Large intestine (tissue), 3 donors: ENCODE results near the gene ALLC. TPM values are rescaled to one million over a fixed set of nuclear protein-coding genes. Genes with fewer than 3 reads are reported as not detected.
"Not testable (repeated sequence)": the region's sequence is repeated elsewhere in the genome, so short reads cannot be mapped to it uniquely, and the experiment has no call there.

Experiments
- DNase-seq, 2 donors: peaks; one replicate each; pipeline versions ENCODE4 v3.0.0 to v3.0.0-alpha.2; 2013
- H3K27ac ChIP-seq: one replicate; pipeline ENCODE4 v1.5.1; 2013; ENCODE audit warnings: low read length
- H3K27me3 ChIP-seq: 2 replicates; pipeline ENCODE4 v1.6.1; 2013; ENCODE audit warnings: low read length; ENCODE audit not compliant: control insufficient read depth, insufficient read depth
- H3K36me3 ChIP-seq: 2 replicates; pipeline ENCODE4 v1.6.1; 2013; ENCODE audit warnings: low read length; ENCODE audit not compliant: control insufficient read depth, insufficient read depth
- H3K4me1 ChIP-seq: one replicate; pipeline ENCODE4 v1.6.1; 2013; ENCODE audit warnings: low read length; ENCODE audit not compliant: control insufficient read depth, insufficient read depth
- H3K4me3 ChIP-seq: one replicate; pipeline ENCODE4 v1.5.1; 2013; ENCODE audit warnings: low read length
- H3K9me3 ChIP-seq: one replicate; pipeline ENCODE4 v1.6.1; 2013; ENCODE audit warnings: mild to moderate bottlenecking, low read depth, low read length, moderate library complexity; ENCODE audit not compliant: control insufficient read depth
- WGBS: methylation state at CpG from one replicate; pipeline ENCODE4 v1.1.5; 2013; ENCODE audit warnings: low lambda C conversion rate; ENCODE audit not compliant: insufficient coverage; 5-methylcytosine and 5-hydroxymethylcytosine counted together
- polyA plus RNA-seq: library from polyadenylated mRNA; unstranded; fragments of 120-200 nt; gene quantifications from one replicate; pipeline ENCODE4 v1.2.1, GENCODE V29; 2013

The ALLC gene
- polyA plus RNA-seq, 1 donor, result not detected

DNA sequence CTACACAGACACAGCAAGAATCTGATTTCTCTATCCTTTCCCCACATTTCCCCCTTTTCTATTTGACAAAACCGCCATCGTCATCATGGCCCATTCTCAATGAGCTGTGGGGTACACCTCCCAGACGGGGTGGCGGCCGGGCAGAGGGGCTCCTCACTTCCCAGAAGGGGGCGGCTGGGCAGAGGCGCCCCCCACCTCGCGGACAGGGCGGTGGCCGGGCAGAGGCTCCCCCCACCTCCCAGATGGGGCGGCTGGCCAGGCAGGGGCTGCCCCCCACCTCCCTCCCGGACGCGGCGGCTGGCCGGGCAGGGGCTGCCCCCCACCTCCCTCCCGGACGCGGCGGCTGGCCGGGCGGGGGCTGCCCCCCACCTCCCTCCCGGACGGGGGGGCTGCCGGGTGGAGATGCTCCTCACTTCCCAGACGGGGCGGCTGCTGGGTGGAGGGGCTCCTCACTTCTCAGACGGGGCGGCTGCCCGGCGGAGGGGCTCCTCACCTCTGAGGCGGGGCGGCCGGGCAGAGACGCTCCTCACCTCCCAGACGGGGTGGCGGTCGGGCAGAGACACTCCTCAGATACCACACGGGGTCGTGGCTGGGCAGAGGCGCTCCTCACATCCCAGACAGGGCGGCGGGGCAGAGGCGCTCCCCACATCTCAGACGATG lies 42.3 kb upstream of the ALLC start:
- no CpG with 5 or more reads among the region's 46 CpGs for WGBS
- not testable (repeated sequence) for H3K27me3 ChIP-seq, H3K36me3 ChIP-seq, H3K4me1 ChIP-seq, DNase-seq, H3K4me3 ChIP-seq, H3K27ac ChIP-seq
- H3K9me3 ChIP-seq, result peaks cover 21% of the 10 kb centered on the region

DNA sequence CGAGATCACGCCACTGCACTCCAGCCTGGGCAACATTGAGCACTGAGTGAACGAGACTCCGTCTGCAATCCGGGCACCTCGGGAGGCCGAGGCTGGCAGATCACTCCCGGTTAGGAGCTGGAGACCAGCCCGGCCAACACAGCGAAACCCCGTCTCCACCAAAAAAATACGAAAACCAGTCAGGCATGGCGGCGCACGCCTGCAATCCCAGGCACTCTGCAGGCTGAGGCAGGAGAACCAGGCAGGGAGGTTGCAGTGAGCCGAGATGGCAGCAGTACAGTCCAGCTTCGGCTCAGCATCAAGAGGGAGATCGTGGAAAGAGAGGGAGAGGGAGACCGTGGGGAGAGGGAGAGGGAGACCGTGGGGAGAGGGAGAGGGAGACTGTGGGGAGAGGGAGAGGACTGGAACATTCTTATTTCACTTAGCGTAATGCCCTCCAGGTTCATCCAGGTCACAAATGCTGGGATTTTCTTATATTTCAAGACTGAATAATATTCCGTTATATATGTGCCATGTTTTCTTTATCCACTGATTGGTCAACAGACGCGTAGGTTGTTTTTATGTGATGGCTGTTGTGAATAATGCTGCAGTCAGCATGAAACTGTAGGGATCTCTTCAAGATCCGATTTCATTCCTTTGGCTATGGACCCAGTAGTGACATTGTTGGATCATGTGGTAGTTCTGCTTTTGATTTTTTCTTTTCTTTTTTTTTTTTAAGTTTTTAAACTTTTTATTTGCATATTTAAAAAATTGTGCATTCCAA lies 41.4 kb upstream of the ALLC start:
- 100% methylated on average over 1 of the region's 25 CpGs for WGBS
- not testable (repeated sequence) for H3K27me3 ChIP-seq, H3K4me3 ChIP-seq, H3K36me3 ChIP-seq, DNase-seq, H3K4me1 ChIP-seq, H3K27ac ChIP-seq
- peaks cover 21% of the 10 kb centered on the region for H3K9me3 ChIP-seq

DNA sequence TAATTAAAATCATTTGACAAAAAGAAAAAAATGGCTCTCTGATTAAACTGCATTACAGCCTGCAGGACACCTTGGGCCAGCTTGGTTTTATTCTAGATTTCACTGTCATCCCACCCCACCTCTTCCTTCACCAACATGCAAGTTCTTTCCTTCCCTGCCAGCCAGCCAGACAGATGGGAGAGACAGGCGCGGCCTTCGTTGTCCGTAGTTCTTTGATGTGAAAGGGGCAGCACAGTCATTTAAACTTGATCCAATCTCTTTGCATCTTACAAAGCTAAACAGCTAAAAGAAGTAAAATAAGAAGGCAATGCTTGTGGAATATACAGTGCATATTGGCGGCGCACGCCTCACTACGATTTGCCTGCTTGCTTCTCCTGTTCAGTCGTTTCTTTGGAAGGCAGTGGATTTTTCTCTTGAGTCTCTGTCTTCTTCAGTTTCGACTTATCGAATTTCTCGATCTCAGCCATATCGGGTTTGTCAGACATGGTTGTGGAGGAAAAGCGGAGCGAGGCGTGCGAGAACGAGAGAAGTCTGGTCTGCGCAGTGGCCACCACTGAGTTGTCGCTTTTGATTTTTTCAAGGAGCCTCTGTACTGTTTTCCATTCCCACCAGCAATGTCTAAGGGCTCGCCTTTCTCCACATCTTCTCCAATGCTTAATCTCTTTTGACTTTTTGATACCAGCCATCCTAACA lies 40.7 kb upstream of the ALLC start:
- H3K36me3 ChIP-seq, result no peaks in the 10 kb centered on the region
- H3K27me3 ChIP-seq, result no peaks in the 10 kb centered on the region
- no peak for DNase-seq
- no peaks in the 10 kb centered on the region for H3K4me1 ChIP-seq
- no peak overlapping the region for H3K4me3 ChIP-seq
- H3K9me3 ChIP-seq, result peaks cover 21% of the 10 kb centered on the region
- no peak overlapping the region for H3K27ac ChIP-seq
- WGBS, result 95% methylated on average over 7 of the region's 21 CpGs

DNA sequence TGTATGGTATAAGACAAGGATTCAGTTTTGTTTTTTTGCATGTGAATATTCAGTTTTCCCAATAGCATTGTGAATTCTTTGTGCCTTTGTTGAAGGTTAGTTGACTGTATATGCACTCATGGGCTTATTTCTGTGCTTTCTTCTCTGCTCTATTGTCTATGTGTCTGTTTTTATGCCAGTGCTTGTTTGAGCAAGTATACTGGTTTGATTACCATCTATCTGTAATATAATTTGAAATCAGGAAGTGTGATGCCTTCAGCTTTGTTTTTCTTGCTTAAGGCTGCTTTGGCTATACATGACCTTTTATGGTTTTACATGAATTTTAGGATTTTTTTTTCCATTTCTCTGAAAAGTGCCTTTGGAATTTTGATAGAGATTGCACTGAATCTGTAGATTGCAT lies 39.6 kb upstream of the ALLC start:
- Histone ChIP-seq H3K9me3 (peaks cover 13% of the 10 kb centered on the region), H3K27me3 (no peaks in the 10 kb centered on the region), H3K27ac (no peak overlapping the region), H3K36me3 (no peaks in the 10 kb centered on the region), H3K4me3 (no peak overlapping the region), H3K4me1 (no peaks in the 10 kb centered on the region)
- no peak for DNase-seq

DNA sequence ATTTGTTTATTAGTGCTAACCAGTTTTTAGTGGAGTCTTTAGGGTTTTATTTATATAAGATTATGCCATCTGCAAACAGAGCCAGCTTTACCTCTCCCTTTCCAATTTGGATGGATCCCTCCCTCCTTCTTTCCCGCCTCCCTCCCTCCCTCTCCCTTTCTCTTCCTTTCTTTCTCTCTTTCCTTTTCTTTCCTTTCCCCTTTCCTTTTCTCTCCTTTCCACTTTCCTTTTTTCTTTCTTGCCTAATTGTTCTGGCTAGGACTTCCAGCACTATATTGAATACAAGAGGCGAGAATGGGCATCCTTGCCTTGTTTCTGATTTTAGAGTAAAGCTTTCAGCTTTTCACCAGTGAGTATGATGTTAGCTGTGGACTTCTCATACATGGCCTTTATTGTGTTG lies 39.0 kb upstream of the ALLC start:
- Histone ChIP-seq H3K27ac (no peak overlapping the region), H3K27me3 (no peaks in the 10 kb centered on the region), H3K4me1 (no peaks in the 10 kb centered on the region), H3K9me3 (peaks cover 13% of the 10 kb centered on the region), H3K4me3 (no peak overlapping the region), H3K36me3 (no peaks in the 10 kb centered on the region)
- WGBS, result 100% methylated on average over 2 of the region's 2 CpGs
- DNase-seq, result no peak

DNA sequence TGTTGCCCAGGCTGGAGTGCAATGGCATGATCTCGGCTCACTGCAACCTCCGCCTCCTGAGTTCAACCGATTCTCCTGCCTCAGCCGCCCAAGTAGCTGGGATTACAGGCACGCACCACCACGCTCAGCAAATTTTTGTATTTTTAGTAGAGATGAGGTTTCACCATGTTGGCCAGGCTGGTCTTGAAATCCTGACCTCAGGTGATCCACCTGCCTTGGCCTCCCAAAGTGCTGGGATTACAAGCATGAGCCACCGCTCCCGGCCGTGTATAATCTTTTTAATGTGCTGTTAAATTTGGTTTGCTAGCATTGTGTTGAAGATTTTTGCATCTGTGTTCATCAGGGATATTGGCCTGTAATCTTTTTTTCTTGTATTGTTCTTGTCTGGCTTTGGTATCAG lies 38.3 kb upstream of the ALLC start:
- WGBS, result no CpG with 5 or more reads among the region's 9 CpGs
- peaks cover 13% of the 10 kb centered on the region for H3K9me3 ChIP-seq
- not testable (repeated sequence) for H3K36me3 ChIP-seq, DNase-seq, H3K4me1 ChIP-seq, H3K27ac ChIP-seq, H3K4me3 ChIP-seq, H3K27me3 ChIP-seq

DNA sequence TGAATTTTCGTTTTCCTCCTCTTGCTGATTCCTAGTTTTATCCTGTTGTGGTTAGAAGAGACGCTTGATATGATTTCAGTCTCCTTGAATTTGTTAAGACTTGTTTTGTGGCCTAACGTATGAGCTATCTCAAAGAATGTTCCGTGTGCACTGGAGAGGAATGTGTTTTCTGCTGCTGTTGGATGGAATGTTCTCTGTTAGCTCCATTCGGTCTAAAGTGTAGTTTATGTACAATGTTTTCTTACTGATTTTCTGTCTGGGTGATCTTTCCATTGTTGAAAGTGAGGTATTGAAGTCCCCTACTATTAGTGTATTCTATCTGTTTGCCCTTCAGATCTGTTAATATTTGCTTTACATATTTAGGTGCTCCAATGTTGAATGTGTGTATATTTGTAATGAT lies 37.2 kb upstream of the ALLC start:
- no peaks in the 10 kb centered on the region for H3K36me3 ChIP-seq
- H3K27me3 ChIP-seq, result no peaks in the 10 kb centered on the region
- no peaks in the 10 kb centered on the region for H3K4me1 ChIP-seq
- H3K9me3 ChIP-seq, result peaks cover 9% of the 10 kb centered on the region
- no peak overlapping the region for H3K4me3 ChIP-seq
- 100% methylated on average over 2 of the region's 5 CpGs for WGBS
- no peak overlapping the region for H3K27ac ChIP-seq
- no peak for DNase-seq

DNA sequence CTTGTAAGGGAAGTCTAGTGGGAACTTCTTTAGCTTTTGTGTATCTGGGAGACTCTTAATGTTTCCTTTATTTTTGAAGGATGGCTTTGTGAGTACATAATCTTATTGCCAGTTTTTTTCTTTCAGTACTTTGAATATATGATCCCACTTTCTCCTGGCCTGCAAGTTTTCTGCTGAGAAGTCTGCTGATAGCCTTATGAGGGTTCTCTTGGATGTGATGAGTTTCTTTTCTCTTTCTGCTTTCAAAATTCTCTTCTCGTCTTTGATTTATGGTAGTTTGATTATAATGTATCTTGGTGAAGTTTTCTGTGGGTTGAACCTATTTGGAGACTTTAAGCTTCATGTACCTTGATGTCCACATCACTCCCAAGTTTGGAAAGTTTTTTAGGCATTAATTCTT lies 35.0 kb upstream of the ALLC start:
- no peak for DNase-seq
- Histone ChIP-seq H3K4me3 (no peak overlapping the region), H3K4me1 (peaks cover 2% of the 10 kb centered on the region), H3K9me3 (no peaks in the 10 kb centered on the region), H3K36me3 (no peaks in the 10 kb centered on the region), H3K27me3 (no peaks in the 10 kb centered on the region), H3K27ac (no peak overlapping the region)
- WGBS, result 89% methylated on average over 1 of the region's 1 CpG

DNA sequence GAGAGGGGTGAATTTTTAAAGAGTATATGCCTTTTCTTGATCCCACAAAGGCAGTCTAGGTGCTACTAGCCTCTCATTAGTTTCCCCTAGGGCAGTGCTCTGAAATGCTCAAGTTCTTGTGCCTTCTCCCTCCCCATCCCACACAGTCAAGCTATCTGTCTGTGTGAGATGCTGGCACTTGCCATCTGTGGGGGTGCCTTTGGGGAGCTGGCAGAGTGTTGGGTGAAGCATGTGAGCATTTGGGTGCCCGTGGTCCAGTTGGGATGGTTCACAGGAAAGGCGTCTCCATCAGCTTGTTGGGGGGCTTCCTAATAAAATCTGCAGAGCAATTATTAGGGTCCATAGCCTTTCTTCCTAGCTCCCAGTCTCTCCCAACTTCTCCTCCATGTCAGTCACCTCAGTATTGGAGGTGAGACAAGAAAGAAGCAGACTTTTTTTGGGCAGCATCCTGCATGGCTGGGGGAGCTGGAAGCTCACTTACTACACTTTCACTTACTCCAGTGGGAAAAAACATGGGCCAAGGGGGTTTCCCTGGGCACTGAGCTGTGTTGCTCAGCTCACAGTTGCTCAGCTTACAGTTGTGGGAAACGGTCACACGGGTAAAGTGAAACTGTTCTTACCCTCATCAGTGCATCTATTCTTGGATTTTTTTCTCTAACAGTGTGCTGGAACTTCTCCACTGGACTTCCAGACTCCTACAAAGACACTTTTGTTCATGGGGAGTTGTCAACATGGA lies 33.8 kb upstream of the ALLC start:
- no peak overlapping the region for H3K27ac ChIP-seq
- DNase-seq, result no peak
- no peaks in the 10 kb centered on the region for H3K36me3 ChIP-seq
- WGBS, result no CpG with 5 or more reads among the region's 4 CpGs
- no peak overlapping the region for H3K4me3 ChIP-seq
- peaks cover 2% of the 10 kb centered on the region for H3K4me1 ChIP-seq
- H3K9me3 ChIP-seq, result no peaks in the 10 kb centered on the region
- H3K27me3 ChIP-seq, result no peaks in the 10 kb centered on the region

DNA sequence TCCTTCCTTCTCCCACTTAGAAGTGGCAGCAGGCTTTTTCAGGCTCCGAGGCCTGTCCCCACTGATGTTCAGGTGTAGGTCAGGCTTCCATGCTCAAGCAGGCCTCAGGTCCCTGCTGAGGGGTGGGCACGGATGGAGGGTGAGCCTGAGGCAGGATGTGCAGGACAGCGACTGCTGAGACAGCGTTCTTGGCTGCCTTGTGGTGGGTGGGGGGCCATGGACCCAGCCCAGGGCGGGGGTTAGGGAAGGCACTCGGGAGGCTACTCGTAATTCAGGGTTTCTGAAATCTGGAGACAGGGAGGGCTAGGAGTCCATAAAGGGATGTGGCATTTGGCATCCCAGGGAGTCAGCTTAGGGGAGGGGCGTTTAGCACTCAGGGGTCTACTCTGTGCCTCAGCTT lies 32.8 kb upstream of the ALLC start:
- no CpG with 5 or more reads among the region's 8 CpGs for WGBS
- no peaks in the 10 kb centered on the region for H3K27me3 ChIP-seq
- H3K27ac ChIP-seq, result no peak overlapping the region
- no peak for DNase-seq
- H3K4me3 ChIP-seq, result no peak overlapping the region
- H3K9me3 ChIP-seq, result no peaks in the 10 kb centered on the region
- H3K4me1 ChIP-seq, result peaks cover 2% of the 10 kb centered on the region
- H3K36me3 ChIP-seq, result no peaks in the 10 kb centered on the region
